Inflammatory macrophage (primary cell): ENCODE data around the gene CAPN2.
"Not testable (repeated sequence)": the region's sequence is repeated elsewhere in the genome, so short reads cannot be mapped to it uniquely, and the experiment has no call there.

Experiments used
- DNase-seq, 2 donors: peaks; one replicate each; pipeline ENCODE4 v3.0.0-alpha.2; 2020 to 2022

CAPN2 gene

GRCh38 chr1:223717123-223717522, 4.8 kb downstream of the CAPN2 start:
- no peak for DNase-seq

GRCh38 chr1:223717695-223718363, 5.5 kb downstream of the CAPN2 start:
- DNase-seq: peak; percentile 91

- DNase-seq: no peak
Observed at GRCh38 chr1:223718850-223719249, 6.5 kb downstream of the CAPN2 start.

- DNase-seq: peak in 1 of 2 donors; percentile 79
Observed at GRCh38 chr1:223720971-223721591, 8.7 kb downstream of the CAPN2 start.

GRCh38 chr1:223721658-223722607, 9.6 kb downstream of the CAPN2 start:
- DNase-seq: no peak

- DNase-seq: no peak
Observed at GRCh38 chr1:223723351-223723904, 11.1 kb downstream of the CAPN2 start.

- no peak for DNase-seq
Observed at GRCh38 chr1:223724376-223724775, 12.0 kb downstream of the CAPN2 start.

GRCh38 chr1:223725578-223725977, 13.2 kb downstream of the CAPN2 start:
- no peak for DNase-seq

- DNase-seq: peak; percentile 84 to 88
Observed at GRCh38 chr1:223726380-223727001, 14.2 kb downstream of the CAPN2 start.

GRCh38 chr1:223727541-223727940, 15.2 kb downstream of the CAPN2 start:
- DNase-seq: no peak

GRCh38 chr1:223729906-223730305, 17.6 kb downstream of the CAPN2 start:
- DNase-seq: no peak

- no peak for DNase-seq
Observed at GRCh38 chr1:223730479-223731132, 18.3 kb downstream of the CAPN2 start.

- DNase-seq: no peak
Observed at GRCh38 chr1:223731133-223731770, 18.9 kb downstream of the CAPN2 start.

GRCh38 chr1:223732993-223733798, 20.9 kb downstream of the CAPN2 start:
- no peak for DNase-seq

GRCh38 chr1:223733898-223734852, 21.8 kb downstream of the CAPN2 start:
- DNase-seq: no peak

- DNase-seq: not testable (repeated sequence)
Observed at GRCh38 chr1:223736638-223737037, 24.3 kb downstream of the CAPN2 start.

- DNase-seq: no peak
Observed at GRCh38 chr1:223737342-223737741, 25.0 kb downstream of the CAPN2 start.

- no peak for DNase-seq
Observed at GRCh38 chr1:223738465-223739365, 26.4 kb downstream of the CAPN2 start.
